NCI-H446 (cell line): Measurements from ENCODE around the gene SLC27A3.
"Not testable (repeated sequence)": the region's sequence is repeated elsewhere in the genome, so short reads cannot be mapped to it uniquely, and the experiment has no call there.

Experiments
- DNase-seq, 2 experiments: peaks; one replicate each; lab custom pipeline; 2025; lab: John Stamatoyannopoulos, UW

SLC27A3 gene

DNA sequence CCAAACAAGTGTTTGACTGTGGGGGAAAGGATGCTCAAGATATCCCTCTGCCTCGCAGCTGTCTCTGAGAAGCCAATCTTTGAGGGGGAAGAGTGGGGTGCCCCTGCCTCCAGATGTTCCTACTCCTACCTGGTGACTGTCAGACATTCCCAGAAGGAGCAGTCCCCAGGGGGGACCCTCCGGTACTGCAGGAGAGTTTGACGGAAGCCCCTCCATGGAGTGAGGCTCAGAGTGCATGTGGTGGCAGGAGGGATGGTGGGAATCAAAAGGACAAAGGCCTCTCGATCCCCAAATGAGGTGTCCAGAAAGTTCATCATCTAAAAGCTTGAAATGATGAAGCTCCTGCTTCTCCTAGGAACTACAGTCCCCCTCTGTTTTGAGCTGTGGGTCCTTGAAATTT lies 5.3 kb downstream of the SLC27A3 start:
- no peak for DNase-seq

DNA sequence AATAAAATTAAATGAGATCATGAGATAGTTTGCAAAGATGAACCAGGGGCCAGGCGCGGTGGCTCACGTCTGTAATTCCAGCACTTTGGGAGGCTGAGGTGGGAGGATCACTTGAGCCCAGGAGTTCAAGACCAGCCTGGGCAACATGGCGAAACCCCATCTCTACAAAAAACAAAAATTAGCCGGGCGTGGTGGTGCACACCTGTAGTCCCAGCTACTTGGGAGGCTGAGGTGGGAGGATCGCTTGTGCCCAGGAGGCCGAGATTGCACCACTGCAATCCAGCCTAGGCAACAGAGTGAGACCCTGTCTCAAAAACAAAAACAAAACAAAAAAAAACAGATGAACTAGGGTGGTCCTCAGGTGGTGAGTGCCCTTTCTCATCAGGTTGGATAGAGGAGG lies 7.4 kb downstream of the SLC27A3 start:
- DNase-seq = not testable (repeated sequence)

DNA sequence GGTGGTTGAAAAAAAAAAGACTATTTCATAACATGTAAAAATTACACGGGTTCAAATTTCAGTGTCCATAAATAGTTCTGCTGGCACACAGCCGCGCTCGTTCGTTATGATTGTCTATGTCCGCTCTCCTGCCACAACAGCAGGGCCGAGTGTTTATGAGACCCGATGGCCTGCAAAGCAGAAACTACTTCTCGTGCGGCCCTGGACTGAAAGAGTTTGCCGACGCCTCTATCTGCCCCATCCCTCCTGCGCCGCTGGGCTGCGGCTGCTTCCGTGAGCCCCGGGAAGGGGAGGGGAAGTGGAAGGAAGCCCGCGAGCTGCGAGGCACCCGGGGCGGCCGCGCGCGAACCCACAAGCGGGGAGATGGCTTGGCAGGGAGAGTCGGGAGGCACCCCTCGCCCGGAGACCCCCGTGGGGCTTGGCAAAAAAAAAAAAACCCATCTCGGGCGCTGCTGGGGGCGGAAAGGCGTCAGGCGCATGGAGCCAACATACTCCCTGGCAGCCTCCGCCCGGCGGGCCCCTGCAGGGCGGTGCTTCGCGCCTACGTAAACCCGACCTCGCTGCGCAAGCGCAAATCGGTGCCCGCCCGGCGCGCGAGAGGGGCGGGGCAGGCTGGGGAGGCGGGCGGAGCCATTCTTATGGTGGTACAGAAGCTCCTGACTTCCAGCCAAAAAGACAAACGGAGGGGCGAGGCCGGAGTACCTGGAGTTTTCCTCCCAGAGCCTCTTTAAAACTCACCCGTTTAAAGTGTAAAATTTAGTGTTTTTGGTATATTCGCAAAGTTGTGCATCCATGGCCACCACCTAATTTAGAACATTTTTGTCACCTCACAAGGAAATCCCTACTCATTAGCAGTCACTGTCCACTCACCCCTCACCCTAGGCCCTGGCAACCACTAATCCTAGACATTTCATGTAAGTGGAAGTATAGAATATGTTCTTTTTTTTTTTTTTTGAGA lies 8.3 kb downstream of the SLC27A3 start:
- peak; percentile 84 to 97 for DNase-seq

DNA sequence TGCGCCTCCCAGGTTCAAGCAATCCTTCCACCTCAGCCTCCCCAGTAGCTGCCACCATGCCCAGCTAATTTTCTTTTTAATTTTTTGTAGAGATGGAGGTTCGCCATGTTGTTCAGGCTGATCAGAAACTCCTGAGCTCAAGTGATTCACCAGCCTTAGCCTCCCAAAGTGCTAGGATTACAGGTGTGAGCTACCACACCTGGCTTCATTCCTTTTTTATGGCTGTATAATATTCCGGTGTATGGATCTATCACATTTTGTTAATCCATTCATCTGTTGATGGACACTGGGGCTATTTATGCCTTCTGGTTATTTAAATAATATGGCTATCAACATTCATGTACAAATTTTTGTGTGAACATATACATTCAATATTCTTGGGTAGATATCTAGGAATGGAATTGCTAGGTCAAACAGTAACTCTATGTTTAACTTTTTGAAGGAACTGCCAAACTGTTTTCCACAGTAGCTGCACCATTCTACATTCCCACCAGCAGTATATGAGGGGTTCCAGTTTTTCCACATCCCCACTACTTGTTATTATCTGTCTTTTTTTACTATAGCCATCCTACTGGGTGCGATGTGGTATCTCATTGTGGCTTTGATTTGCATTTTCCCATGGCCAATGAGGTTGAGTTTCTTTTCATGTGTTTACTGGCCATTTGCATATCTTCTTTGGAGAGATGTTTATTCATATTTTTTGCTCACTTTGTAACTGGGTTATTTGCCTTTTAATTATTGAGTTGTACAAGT lies 11.0 kb downstream of the SLC27A3 start:
- DNase-seq = no peak

DNA sequence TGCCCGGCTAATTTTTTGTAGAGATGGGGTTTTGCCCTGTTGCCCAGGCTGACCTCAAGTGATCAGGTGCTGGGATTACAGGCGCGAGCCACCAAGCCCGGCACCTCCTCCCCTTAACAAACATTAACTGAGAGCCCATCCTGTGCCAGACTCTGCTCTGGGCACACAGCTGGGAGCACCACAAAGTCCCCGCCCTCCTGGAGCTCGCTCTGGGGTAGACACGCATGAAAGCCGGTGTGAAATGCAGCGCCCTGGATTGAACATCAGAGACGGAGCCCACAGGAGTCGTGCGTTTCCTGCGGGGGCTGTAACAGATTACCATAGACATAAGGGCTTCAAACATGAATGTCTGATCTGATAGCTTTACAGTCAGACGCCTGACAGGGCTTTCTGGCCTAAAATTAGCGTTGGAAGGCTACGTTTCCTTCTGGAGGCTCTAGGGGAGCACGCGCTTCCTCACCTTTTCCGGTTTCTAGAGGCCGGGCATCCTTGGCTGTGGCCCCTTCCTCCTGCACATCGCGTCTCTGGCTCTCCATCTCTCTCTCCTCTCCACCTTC lies 14.3 kb downstream of the SLC27A3 start:
- DNase-seq = no peak

DNA sequence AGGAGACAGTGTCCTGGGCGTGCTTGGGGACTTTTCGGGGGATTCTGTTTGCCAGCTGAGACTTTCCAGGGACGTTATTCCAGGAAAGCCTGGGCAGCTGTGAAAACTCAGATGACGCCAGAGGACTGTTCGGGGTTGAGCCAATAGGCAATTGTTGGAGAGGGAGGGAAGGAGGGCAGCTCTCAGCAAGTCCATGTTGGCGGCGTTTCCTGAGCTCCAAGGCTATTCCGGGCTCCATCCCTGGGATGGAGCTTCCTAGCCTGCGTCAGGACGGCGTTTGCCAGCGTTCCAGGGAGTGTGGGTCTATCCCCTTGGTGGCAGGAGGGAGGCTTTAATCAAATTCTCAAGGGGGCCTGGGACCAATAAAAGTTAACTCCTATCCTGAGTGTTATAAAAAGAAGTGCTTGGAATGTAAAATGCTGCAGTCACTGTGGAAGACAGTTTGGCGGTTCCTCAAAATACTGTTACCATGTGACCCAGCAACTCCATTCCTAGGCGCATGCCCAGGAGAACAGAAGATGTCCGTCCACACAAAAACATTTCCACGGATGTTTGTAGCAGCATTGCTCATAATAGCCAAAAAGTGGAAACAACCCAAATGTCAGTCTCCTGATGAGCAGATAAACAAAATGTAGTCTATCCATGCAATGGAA lies 15.2 kb downstream of the SLC27A3 start:
- DNase-seq = no peak

DNA sequence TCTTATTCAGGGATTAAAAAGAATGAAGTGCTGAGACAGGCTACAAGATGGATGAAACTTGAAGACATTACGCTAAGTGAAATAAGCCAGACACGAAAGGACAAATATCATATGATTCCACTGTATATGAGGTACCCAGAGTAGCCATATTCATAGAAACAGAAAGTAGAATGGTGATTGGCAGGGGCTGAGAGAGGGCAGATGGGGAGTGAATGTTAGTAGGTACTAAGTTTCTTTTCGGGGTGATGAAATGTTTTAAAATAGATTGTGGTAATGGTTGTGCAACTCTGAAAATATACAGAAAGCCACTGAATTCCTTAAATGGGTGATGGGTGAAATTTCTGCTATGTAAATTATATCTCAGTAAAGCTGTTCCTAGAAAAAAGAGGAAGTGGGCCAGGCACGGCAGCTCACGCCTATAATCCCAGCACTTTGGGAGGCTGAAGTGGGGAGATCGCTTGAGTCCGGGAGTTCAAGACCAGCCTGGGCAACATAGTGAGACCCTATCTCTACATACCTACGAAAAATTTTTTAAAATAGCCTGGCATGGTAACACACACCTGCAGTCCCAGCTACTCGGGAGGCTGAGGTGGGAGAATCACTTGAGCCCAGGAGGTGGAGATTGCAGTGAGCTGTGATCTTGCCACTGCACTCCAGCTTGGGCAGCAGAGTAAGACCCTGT lies 15.9 kb downstream of the SLC27A3 start:
- no peak for DNase-seq

DNA sequence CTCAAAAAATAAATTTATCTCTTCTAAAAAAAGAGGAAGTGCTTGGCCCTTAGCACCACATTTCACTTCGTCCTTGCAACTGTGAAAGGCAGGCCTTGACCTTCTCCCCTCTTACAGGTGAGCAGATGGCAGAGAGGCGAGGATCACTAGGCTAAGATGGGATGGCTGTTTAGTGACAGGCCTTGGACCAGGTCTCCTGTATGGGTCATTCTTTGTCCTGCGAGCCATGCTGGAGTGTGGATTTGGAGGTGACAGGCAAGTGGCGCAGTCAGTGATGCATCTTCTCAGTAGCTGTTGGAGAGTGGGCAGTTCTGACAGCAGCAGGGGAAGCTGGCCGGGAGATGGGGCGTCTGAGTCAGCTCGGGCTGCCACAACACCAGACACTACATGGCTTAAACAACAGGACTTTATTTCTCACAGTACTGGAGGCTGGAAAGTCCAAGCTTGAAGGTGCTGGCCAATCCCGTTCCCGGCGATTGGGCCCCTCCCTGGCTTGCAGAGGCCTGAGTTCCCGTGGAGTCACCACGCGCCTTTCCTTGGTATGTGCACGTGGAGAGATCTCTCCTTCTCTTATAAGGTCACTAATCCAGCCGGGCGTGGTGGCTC lies 16.5 kb downstream of the SLC27A3 start:
- DNase-seq = no peak

DNA sequence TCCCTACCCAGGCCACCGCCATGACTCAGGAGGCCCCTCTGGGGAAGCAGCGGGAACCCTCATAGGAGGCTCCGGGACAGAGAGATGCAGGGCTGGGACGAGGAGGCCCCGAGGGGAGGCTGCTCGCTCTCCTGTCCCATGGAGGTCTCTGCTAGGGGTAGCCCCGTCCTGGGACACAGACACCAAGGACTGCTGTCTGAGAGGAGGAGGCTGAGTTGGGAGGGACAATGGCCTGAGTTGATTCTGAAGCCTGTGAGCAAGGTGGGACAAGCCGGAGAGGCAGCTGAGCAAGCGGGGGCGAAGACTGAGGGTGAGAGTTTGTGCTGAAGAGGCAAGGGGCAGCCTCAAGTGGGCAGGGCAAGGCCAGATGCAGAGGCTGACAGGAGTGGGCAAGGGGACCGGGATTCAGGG lies 17.4 kb downstream of the SLC27A3 start:
- DNase-seq = no peak

DNA sequence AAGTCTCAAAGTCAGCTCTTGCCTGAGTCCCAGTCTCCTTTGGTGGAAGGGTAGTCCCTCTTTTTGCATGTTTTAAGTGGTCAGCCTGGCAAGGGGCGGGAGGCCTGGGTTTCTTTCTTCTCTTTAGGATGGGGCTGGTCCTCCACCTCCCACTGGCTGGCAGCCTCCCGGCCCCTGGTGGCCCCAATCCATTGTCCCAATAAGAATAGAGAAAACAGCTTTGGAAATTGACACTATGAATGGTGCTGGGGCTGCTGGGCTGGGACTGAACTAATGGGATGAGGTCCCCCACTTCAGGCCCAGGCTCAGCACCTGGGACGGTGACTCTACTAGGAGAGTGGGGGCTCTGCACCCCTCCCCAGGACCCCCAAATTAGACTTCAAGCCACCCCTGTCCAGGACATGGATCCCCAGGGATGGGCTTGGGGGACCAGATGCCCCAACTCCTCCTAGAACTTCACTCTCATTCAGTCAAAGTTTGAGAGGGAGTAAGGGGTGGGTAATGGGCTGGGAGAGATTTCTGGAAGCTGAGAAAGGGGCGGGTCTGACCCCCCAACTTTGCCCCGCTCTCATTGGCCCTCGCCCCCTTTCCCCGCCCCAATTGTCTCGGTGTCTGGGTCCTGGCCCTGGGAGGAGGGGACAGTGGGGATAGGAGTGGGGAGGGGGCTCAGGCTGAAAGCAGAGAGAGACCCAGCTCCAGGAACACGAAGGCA lies 18.2 kb downstream of the SLC27A3 start:
- no peak for DNase-seq

DNA sequence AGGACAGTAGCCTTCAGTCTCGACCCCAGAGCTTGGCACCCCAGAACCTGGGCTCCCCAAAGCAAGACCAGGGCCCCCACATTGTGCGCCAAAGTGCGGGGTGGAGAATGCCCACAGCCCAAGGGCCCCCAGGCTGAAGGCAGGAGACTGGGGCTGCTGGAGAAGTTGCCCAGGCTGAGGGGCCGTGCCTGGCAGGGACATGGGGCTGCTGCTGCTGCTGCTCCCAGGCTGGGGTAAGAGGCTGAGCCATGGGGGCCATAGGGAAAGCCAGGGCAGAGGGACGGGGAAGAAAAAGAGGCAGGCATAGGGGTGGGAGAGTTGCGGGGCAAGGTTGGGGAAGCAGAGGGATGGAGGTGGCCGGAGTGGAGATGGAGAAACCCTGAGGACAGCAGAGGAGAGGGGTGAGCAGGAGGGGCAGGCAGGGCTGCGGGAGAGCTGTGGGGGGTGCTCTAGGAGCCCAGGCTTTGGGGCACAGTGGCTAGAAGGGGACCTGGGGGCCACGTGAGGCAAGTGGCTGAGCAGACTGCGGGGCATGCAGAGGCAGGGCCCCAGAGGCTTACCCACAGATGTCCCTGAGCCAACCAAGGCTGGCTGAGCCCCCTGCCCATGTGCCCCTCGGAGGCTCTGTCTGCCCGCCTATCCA lies 18.9 kb downstream of the SLC27A3 start:
- DNase-seq = no peak

DNA sequence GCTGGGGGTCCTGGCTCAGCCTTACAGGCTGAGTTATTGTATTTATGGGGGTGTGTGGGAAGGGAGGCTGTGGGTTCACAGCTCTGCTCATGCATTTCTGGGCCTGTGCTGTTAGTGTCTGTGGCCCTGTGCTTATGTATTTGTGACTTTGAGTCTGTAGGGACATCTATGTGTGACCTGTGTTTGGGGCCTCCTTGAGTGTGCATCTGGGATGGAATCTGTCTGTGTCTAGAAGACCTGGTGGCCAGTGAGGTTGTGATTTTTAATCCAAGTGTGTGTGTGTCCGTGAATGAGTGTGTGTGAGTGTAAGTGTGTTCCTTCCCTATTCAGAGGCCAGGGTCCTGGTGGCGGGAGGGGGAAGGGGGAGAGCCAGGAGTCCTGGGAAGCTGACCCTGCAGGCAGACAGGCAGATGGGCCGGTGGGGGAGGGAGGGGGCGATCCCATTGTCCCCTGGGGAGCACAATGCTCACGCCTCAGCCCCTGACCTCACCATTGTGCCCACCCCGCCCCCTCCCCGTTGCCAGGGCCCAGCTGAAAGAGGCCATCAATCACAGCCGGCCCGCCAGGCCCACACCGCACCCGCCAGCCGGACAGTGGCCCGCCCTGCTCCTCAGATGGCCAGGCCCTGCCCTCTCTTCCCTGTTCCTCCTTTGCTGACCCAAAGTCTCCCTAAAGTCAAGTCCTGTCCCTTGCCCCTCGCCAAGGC lies 19.6 kb downstream of the SLC27A3 start:
- no peak for DNase-seq

DNA sequence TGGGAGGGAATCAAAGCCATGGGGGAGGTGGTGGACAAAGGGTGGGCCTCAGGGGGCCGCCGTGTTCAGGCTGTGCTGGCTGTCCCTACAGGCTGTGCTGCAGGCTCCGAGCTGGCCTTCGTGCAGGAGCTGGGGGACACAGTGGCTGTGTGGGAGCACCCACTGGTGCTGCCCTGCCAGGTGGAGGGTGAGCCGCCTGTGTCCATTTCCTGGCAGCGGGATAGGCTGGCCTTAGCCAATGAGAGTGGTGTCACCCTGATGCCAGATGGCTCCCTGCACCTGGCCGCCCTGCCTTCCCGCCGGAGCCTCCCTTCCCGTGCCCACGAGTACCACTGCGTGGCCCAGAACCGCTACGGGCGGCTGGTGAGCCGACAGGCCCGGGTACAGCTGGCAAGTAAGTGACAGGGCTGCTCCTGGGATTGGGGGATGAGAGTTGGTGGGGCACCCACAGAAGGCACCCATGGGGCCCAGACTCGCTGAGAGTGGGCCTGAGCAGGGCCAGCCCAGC lies 20.2 kb downstream of the SLC27A3 start:
- no peak for DNase-seq

DNA sequence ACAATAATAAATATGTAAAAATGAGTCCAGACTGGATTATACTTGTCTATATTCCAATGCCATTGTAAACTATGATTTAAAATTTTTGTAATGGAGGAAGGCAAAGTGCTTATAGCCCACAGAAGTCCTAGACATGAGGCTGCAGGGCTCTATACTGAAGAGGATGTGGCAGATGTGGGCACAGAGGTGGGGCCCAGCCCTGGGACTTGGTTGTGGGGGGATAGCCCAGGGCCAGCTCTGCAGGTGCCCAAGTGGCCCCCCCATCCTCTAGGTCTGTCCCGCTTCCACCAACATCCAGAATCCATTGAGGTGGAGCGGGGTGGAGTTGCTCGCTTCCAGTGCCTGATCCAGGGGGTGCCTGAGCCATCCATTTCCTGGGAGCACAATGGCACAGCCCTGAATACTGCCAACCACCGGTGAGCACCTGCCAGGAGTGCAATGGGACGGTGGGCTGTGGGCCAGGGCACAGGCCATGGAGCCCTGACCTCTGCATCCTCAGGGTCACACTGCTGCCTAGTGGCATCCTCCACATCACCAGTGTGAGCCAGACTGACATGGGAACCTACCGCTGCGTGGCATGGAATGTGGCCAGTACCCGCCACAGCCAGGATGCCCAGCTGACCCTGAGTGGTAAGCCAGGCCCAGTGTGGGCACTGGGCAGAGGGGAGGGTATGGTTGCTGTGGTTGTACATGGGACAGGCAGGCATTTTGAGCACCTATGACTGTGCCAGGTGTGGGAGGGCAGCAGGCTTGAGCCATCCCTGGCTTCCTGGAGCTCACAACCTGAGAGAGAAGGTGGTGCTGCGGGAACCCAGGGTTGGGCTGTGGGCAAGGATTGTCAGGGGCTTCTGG lies 21.0 kb downstream of the SLC27A3 start:
- no peak for DNase-seq

DNA sequence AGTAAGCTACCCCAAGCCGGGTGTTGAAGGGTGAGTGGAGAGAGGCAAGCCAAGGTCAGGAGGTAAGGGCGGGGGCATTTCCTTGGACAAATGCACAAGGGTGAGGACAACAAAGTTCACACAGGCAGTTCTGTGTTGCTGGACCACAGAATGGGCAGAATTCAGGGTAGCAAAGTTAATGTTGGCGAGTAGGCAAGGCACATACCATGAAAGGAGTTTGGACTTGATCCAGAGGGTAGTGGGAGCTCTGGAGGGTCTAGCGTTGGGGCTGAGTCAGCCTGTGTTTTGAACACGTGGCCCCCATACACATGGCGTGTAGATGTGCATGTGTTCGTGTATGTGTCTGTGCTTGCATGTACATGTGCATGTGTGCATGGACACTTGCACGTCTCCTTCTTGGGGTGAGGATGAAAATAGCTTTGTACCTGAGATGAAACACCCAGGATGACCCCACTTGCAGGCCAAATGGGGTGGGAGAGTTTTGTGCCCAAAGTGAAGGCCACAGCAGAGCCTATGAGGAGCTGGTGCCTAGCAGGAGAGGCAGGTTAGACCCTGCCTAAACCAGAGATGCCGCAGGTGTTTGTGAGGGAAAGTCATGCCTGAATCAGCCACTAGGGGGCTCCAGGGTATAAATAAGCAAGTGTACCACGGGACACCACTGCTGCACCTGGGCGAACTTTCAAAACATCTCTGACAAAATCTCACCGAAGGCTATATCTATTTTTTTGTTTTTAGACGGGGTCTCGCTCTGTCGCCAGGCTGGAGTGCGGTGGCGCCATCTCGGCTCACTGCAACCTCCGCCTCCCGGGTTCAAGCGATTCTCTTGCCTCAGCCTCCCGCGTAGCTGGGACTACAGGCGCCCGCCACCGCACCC lies 21.8 kb downstream of the SLC27A3 start:
- DNase-seq = peak; percentile 67 to 81

DNA sequence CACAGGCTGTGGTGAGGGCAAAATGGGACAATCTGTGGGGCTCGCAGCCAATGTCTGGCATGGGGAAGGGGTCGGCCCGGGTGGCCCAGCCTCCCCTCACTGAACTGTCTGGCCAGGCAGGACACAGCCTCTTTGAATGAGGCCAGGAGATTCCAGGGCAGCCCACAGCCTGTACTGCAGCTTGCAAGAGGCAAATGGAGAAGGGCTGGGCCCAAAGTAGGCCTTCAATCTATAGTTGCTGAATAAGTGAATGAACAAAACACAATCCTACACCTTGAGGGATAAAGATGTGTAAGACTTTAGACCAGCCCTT lies 23.2 kb downstream of the SLC27A3 start:
- DNase-seq = no peak

DNA sequence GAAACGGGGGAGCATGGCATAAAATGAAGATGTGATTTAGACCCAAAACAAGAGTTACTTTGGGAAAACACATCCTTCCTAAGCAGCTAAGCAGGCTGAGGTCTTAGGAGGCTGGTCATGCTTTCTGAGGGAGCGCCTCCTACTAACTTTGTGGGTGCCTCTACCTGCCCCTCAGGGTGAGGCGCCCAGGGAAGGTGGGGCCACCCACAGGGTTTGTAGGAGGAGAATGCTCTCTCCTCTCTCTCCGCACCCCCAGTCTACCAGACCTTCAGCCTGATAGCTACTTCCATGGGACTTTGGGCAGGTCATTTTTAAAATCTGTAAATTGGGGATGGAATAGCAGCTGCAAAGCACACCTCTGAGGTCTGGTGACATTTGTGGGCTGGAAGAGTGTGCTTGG lies 23.8 kb downstream of the SLC27A3 start:
- no peak for DNase-seq
